Measurements from ENCODE around the gene ACP2.

The ACP2 gene

GRCh38 chr11:47251751-47252150 is 3.1 kb upstream of the ACP2 start:
- Histone ChIP-seq H3K36me3 (ENCODE audit: insufficient read depth, low read length) (peaks cover 6% of the 10 kb centered on the region; the same call in 1 of the 2 replicates), H3F3A (ENCODE audit: insufficient read depth, low read length) (no peaks in the 10 kb centered on the region), H3K4me1 (ENCODE audit: insufficient read depth, low read length, severe bottlenecking) (peaks cover 21% of the 10 kb centered on the region), H3K79me2 (ENCODE audit: insufficient read depth, low read length) (0 out of 2 replicates have a peak, but pooled peaks cover 4% of the 10 kb centered on the region), H3K9me3 (ENCODE audit: low read length) (no peaks in the 10 kb centered on the region), H3K9ac (ENCODE audit: low read length) (no peak overlapping the region), H3K27ac (ENCODE audit: low read depth, low read length, poor library complexity, severe bottlenecking) (no peak overlapping the region), H3K27me3 (ENCODE audit: insufficient read depth, low read length) (no peaks in the 10 kb centered on the region), H4K20me1 (ENCODE audit: insufficient read depth, low read length) (no peaks in the 10 kb centered on the region), H3K9me2 (ENCODE audit: low read depth, low read length) (no peaks in the 10 kb centered on the region), H3K4me2 (ENCODE audit: low read length) (no peak overlapping the region), H3K4me3 (ENCODE audit: low read depth, low read length, poor library complexity, severe bottlenecking) (no peak overlapping the region), H2AFZ (ENCODE audit: low read length) (no peak overlapping the region)
- TF ChIP-seq EZH2 (IDR thresholded peaks at IDR 0.05; ENCODE audit: borderline replicate concordance, low read length) (no peak), CTCF (IDR thresholded peaks at IDR 0.05; ENCODE audit: low read length) (no peak)

- Histone ChIP-seq H3K9me3 (ENCODE audit: low read length) (no peaks in the 10 kb centered on the region), H3K9me2 (ENCODE audit: low read depth, low read length) (no peaks in the 10 kb centered on the region), H3K27ac (ENCODE audit: low read depth, low read length, poor library complexity, severe bottlenecking) (peak overlapping the region; percentile 60), H3K79me2 (ENCODE audit: insufficient read depth, low read length) (0 out of 2 replicates have a peak, but pooled peaks cover 4% of the 10 kb centered on the region), H4K20me1 (ENCODE audit: insufficient read depth, low read length) (no peaks in the 10 kb centered on the region), H3F3A (ENCODE audit: insufficient read depth, low read length) (no peaks in the 10 kb centered on the region), H3K27me3 (ENCODE audit: insufficient read depth, low read length) (no peaks in the 10 kb centered on the region), H3K4me1 (ENCODE audit: insufficient read depth, low read length, severe bottlenecking) (peaks cover 21% of the 10 kb centered on the region), H3K4me3 (ENCODE audit: low read depth, low read length, poor library complexity, severe bottlenecking) (peak overlapping the region; percentile 97), H3K36me3 (ENCODE audit: insufficient read depth, low read length) (peaks cover 24% of the 10 kb centered on the region; the same call in 1 of the 2 replicates), H3K4me2 (ENCODE audit: low read length) (peak overlapping the region; percentile 100), H3K9ac (ENCODE audit: low read length) (peak overlapping the region; percentile 98), H2AFZ (ENCODE audit: low read length) (0 out of 2 replicates have a peak overlapping the region, but pooled peaks have one; percentile 1)
- TF ChIP-seq CTCF (IDR thresholded peaks at IDR 0.05; ENCODE audit: low read length) (no peak), EZH2 (IDR thresholded peaks at IDR 0.05; ENCODE audit: borderline replicate concordance, low read length) (no peak)
Observed at GRCh38 chr11:47249378-47249715, 733 bp upstream of the ACP2 start.

- peak overlapping the region; percentile 100 for H3K4me2 ChIP-seq (ENCODE audit: low read length)
- H3K36me3 ChIP-seq (ENCODE audit: insufficient read depth, low read length), result peaks cover 28% of the 10 kb centered on the region; the same call in 1 of the 2 replicates
- H3K9me2 ChIP-seq (ENCODE audit: low read depth, low read length), result no peaks in the 10 kb centered on the region
- peak overlapping the region; percentile 98 for H3K9ac ChIP-seq (ENCODE audit: low read length)
- H3K4me1 ChIP-seq (ENCODE audit: insufficient read depth, low read length, severe bottlenecking), result peaks cover 21% of the 10 kb centered on the region
- H3F3A ChIP-seq (ENCODE audit: insufficient read depth, low read length), result no peaks in the 10 kb centered on the region
- 0 out of 2 replicates have a peak, but pooled peaks cover 4% of the 10 kb centered on the region for H3K79me2 ChIP-seq (ENCODE audit: insufficient read depth, low read length)
- peak overlapping the region; percentile 97 for H3K4me3 ChIP-seq (ENCODE audit: low read depth, low read length, poor library complexity, severe bottlenecking)
- peak overlapping the region; percentile 93; the same call in 1 of the 2 replicates for H2AFZ ChIP-seq (ENCODE audit: low read length)
- H3K27me3 ChIP-seq (ENCODE audit: insufficient read depth, low read length), result no peaks in the 10 kb centered on the region
- TF ChIP-seq EZH2 (IDR thresholded peaks at IDR 0.05; ENCODE audit: borderline replicate concordance, low read length), result no peak
- no peak for TF ChIP-seq CTCF (IDR thresholded peaks at IDR 0.05; ENCODE audit: low read length)
- H3K27ac ChIP-seq (ENCODE audit: low read depth, low read length, poor library complexity, severe bottlenecking), result peak overlapping the region; percentile 60
- no peaks in the 10 kb centered on the region for H4K20me1 ChIP-seq (ENCODE audit: insufficient read depth, low read length)
- no peaks in the 10 kb centered on the region for H3K9me3 ChIP-seq (ENCODE audit: low read length)
Observed at GRCh38 chr11:47248304-47248663, 330 bp downstream of the ACP2 start.
